ENCODE measurements around the gene FREM1.

FREM1 gene
- total RNA-seq = 0 to 0.97 (median 0.17) reads per million in 3 donors

GRCh38 chr9:14909961-14910805, at the start of gene FREM1:
TSS of gene FREM1 (minus strand) at chr9:14910428. CDS start at chr9:14868977, 41,451 bp downstream.
- H3K27me3 ChIP-seq (replicated peaks; ENCODE audit: control insufficient read depth, insufficient read depth, low read length, poor library complexity, severe bottlenecking) = peaks cover 3% of the 10 kb centered on the region
- H3K27ac ChIP-seq (ENCODE audit: insufficient read depth, low read length, poor library complexity, severe bottlenecking) = no peak within 1 kb of the TSS
- no peak for DNase-seq
- H3K36me3 ChIP-seq (ENCODE audit: control insufficient read depth, insufficient read depth, low read length) = no peaks in the 10 kb centered on the region
- H3K4me1 ChIP-seq (ENCODE audit: control insufficient read depth, insufficient read depth, low read length, poor library complexity, severe bottlenecking) = no peaks in the 10 kb centered on the region
- H3K4me3 ChIP-seq (ENCODE audit: insufficient read depth, low read depth, low read length, poor library complexity, severe bottlenecking) = no peak within 1 kb of the TSS
- no peaks in the 10 kb centered on the region for H3K9me3 ChIP-seq (ENCODE audit: control insufficient read depth, low read length)

GRCh38 chr9:14958989-14959388, 48.8 kb upstream of the FREM1 start:
- H3K36me3 ChIP-seq (ENCODE audit: control insufficient read depth, insufficient read depth, low read length) = no peaks in the 10 kb centered on the region
- no peaks in the 10 kb centered on the region for H3K9me3 ChIP-seq (ENCODE audit: control insufficient read depth, low read length)
- no peak overlapping the region for H3K27ac ChIP-seq (ENCODE audit: insufficient read depth, low read length, poor library complexity, severe bottlenecking)
- H3K4me3 ChIP-seq (ENCODE audit: insufficient read depth, low read depth, low read length, poor library complexity, severe bottlenecking) = no peak overlapping the region
- H3K4me1 ChIP-seq (ENCODE audit: control insufficient read depth, insufficient read depth, low read length, poor library complexity, severe bottlenecking) = no peaks in the 10 kb centered on the region
- DNase-seq = no peak
- H3K27me3 ChIP-seq (replicated peaks; ENCODE audit: control insufficient read depth, insufficient read depth, low read length, poor library complexity, severe bottlenecking) = no peaks in the 10 kb centered on the region

GRCh38 chr9:14957109-14957508, 46.9 kb upstream of the FREM1 start:
- H3K9me3 ChIP-seq (ENCODE audit: control insufficient read depth, low read length) = no peaks in the 10 kb centered on the region
- H3K4me1 ChIP-seq (ENCODE audit: control insufficient read depth, insufficient read depth, low read length, poor library complexity, severe bottlenecking) = no peaks in the 10 kb centered on the region
- H3K27ac ChIP-seq (ENCODE audit: insufficient read depth, low read length, poor library complexity, severe bottlenecking) = no peak overlapping the region
- no peaks in the 10 kb centered on the region for H3K36me3 ChIP-seq (ENCODE audit: control insufficient read depth, insufficient read depth, low read length)
- H3K27me3 ChIP-seq (replicated peaks; ENCODE audit: control insufficient read depth, insufficient read depth, low read length, poor library complexity, severe bottlenecking) = no peaks in the 10 kb centered on the region
- DNase-seq = no peak
- H3K4me3 ChIP-seq (ENCODE audit: insufficient read depth, low read depth, low read length, poor library complexity, severe bottlenecking) = no peak overlapping the region

GRCh38 chr9:14956208-14956607, 46.0 kb upstream of the FREM1 start:
- no peaks in the 10 kb centered on the region for H3K36me3 ChIP-seq (ENCODE audit: control insufficient read depth, insufficient read depth, low read length)
- H3K27me3 ChIP-seq (replicated peaks; ENCODE audit: control insufficient read depth, insufficient read depth, low read length, poor library complexity, severe bottlenecking) = no peaks in the 10 kb centered on the region
- H3K4me3 ChIP-seq (ENCODE audit: insufficient read depth, low read depth, low read length, poor library complexity, severe bottlenecking) = no peak overlapping the region
- no peak overlapping the region for H3K27ac ChIP-seq (ENCODE audit: insufficient read depth, low read length, poor library complexity, severe bottlenecking)
- no peaks in the 10 kb centered on the region for H3K4me1 ChIP-seq (ENCODE audit: control insufficient read depth, insufficient read depth, low read length, poor library complexity, severe bottlenecking)
- DNase-seq = no peak
- H3K9me3 ChIP-seq (ENCODE audit: control insufficient read depth, low read length) = no peaks in the 10 kb centered on the region

- Histone ChIP-seq H3K9me3 (ENCODE audit: control insufficient read depth, low read length) (no peaks in the 10 kb centered on the region), H3K27ac (ENCODE audit: insufficient read depth, low read length, poor library complexity, severe bottlenecking) (no peak overlapping the region), H3K4me1 (ENCODE audit: control insufficient read depth, insufficient read depth, low read length, poor library complexity, severe bottlenecking) (no peaks in the 10 kb centered on the region), H3K4me3 (ENCODE audit: insufficient read depth, low read depth, low read length, poor library complexity, severe bottlenecking) (no peak overlapping the region), H3K36me3 (ENCODE audit: control insufficient read depth, insufficient read depth, low read length) (no peaks in the 10 kb centered on the region), H3K27me3 (replicated peaks; ENCODE audit: control insufficient read depth, insufficient read depth, low read length, poor library complexity, severe bottlenecking) (no peaks in the 10 kb centered on the region)
- no peak for DNase-seq
Observed at GRCh38 chr9:14945351-14945750, 35.1 kb upstream of the FREM1 start.

- no peak for DNase-seq
- no peaks in the 10 kb centered on the region for H3K9me3 ChIP-seq (ENCODE audit: control insufficient read depth, low read length)
- H3K36me3 ChIP-seq (ENCODE audit: control insufficient read depth, insufficient read depth, low read length) = no peaks in the 10 kb centered on the region
- no peak overlapping the region for H3K4me3 ChIP-seq (ENCODE audit: insufficient read depth, low read depth, low read length, poor library complexity, severe bottlenecking)
- H3K27me3 ChIP-seq (replicated peaks; ENCODE audit: control insufficient read depth, insufficient read depth, low read length, poor library complexity, severe bottlenecking) = no peaks in the 10 kb centered on the region
- no peaks in the 10 kb centered on the region for H3K4me1 ChIP-seq (ENCODE audit: control insufficient read depth, insufficient read depth, low read length, poor library complexity, severe bottlenecking)
- H3K27ac ChIP-seq (ENCODE audit: insufficient read depth, low read length, poor library complexity, severe bottlenecking) = no peak overlapping the region
Observed at GRCh38 chr9:14941501-14942405, 31.5 kb upstream of the FREM1 start.

- Histone ChIP-seq H3K27me3 (replicated peaks; ENCODE audit: control insufficient read depth, insufficient read depth, low read length, poor library complexity, severe bottlenecking) (no peaks in the 10 kb centered on the region), H3K4me3 (ENCODE audit: insufficient read depth, low read depth, low read length, poor library complexity, severe bottlenecking) (no peak overlapping the region), H3K36me3 (ENCODE audit: control insufficient read depth, insufficient read depth, low read length) (no peaks in the 10 kb centered on the region), H3K4me1 (ENCODE audit: control insufficient read depth, insufficient read depth, low read length, poor library complexity, severe bottlenecking) (no peaks in the 10 kb centered on the region), H3K27ac (ENCODE audit: insufficient read depth, low read length, poor library complexity, severe bottlenecking) (no peak overlapping the region), H3K9me3 (ENCODE audit: control insufficient read depth, low read length) (no peaks in the 10 kb centered on the region)
- DNase-seq = no peak
Observed at GRCh38 chr9:14939378-14939777, 29.1 kb upstream of the FREM1 start.

- Histone ChIP-seq H3K27me3 (replicated peaks; ENCODE audit: control insufficient read depth, insufficient read depth, low read length, poor library complexity, severe bottlenecking) (no peaks in the 10 kb centered on the region), H3K4me3 (ENCODE audit: insufficient read depth, low read depth, low read length, poor library complexity, severe bottlenecking) (no peak overlapping the region), H3K9me3 (ENCODE audit: control insufficient read depth, low read length) (no peaks in the 10 kb centered on the region), H3K36me3 (ENCODE audit: control insufficient read depth, insufficient read depth, low read length) (no peaks in the 10 kb centered on the region), H3K27ac (ENCODE audit: insufficient read depth, low read length, poor library complexity, severe bottlenecking) (no peak overlapping the region), H3K4me1 (ENCODE audit: control insufficient read depth, insufficient read depth, low read length, poor library complexity, severe bottlenecking) (no peaks in the 10 kb centered on the region)
- DNase-seq = no peak
Observed at GRCh38 chr9:14937216-14937615, 27.0 kb upstream of the FREM1 start.

GRCh38 chr9:14936491-14936890, 26.3 kb upstream of the FREM1 start:
- no peak for DNase-seq
- Histone ChIP-seq H3K27ac (ENCODE audit: insufficient read depth, low read length, poor library complexity, severe bottlenecking) (no peak overlapping the region), H3K27me3 (replicated peaks; ENCODE audit: control insufficient read depth, insufficient read depth, low read length, poor library complexity, severe bottlenecking) (no peaks in the 10 kb centered on the region), H3K9me3 (ENCODE audit: control insufficient read depth, low read length) (no peaks in the 10 kb centered on the region), H3K4me1 (ENCODE audit: control insufficient read depth, insufficient read depth, low read length, poor library complexity, severe bottlenecking) (no peaks in the 10 kb centered on the region), H3K4me3 (ENCODE audit: insufficient read depth, low read depth, low read length, poor library complexity, severe bottlenecking) (no peak overlapping the region), H3K36me3 (ENCODE audit: control insufficient read depth, insufficient read depth, low read length) (no peaks in the 10 kb centered on the region)

- Histone ChIP-seq H3K27me3 (replicated peaks; ENCODE audit: control insufficient read depth, insufficient read depth, low read length, poor library complexity, severe bottlenecking) (no peaks in the 10 kb centered on the region), H3K27ac (ENCODE audit: insufficient read depth, low read length, poor library complexity, severe bottlenecking) (no peak overlapping the region), H3K36me3 (ENCODE audit: control insufficient read depth, insufficient read depth, low read length) (no peaks in the 10 kb centered on the region), H3K4me3 (ENCODE audit: insufficient read depth, low read depth, low read length, poor library complexity, severe bottlenecking) (no peak overlapping the region), H3K9me3 (ENCODE audit: control insufficient read depth, low read length) (no peaks in the 10 kb centered on the region), H3K4me1 (ENCODE audit: control insufficient read depth, insufficient read depth, low read length, poor library complexity, severe bottlenecking) (no peaks in the 10 kb centered on the region)
- DNase-seq = no peak
Observed at GRCh38 chr9:14935964-14936363, 25.7 kb upstream of the FREM1 start.
